GM21737 (cell line): ENCODE measurements around the gene UNC119.

Experiments
- ATAC-seq: cut with Tn5 transposase; IDR thresholded peaks from one replicate; pipeline ENCODE4 v1.9.1; 2021; ENCODE audit warnings: mild to moderate bottlenecking, moderate library complexity; ENCODE audit not compliant: unreplicated experiment

Gene UNC119

GRCh38 chr17:28545141-28545503, 7.3 kb downstream of the UNC119 start:
- no peak for ATAC-seq

DNA sequence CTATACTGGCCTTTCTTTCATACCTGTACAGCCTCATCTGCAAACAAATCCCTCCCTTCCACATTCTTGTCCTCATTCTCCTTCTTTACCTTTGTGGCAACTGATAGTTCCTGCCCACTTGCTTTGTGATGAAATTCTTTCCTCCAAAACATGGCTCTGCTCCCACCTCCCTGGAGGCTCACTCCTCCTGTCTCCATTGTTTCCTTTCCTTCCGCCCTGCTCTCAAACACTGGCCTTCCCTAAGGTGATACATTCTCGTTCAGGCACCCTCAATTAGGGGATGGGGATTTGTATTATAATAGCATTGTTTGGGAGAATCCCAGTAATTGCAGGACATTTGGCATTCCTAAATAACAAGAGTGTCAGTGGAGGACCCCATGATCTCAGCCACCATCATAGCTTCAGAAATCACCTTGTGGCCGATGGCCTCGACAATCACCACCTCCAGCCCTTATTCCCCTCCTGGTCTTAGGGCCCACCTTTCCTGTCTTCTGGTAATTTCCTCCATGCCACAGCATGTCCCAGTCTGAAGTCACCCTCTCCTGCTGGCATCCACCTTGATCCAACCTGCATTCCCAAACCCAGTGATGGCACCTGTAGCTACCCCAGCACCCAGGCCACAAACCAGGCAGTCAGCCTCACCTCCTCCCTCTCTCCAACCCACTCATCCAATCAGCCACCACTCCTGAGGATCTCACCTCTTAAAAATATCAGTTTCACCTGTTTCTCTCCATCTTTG, 7.9 kb downstream of the UNC119 start:
- no peak for ATAC-seq

DNA sequence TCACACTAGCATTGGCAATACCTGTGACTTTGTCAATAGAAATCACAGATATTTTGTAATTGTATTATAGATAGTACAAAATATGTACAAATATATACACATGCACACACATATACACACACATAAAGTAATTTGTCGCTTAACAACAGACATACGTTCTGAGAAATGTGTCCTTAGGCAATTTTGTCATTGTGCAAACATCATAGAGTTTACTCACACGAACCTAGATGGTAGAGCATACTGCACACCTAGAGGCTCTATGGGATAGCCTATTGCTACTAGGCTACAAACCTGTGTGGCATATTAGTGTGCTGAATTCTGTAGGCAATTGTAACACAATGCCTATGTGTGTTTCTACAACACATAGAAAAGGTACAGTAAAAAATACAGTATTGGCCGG, 11.0 kb downstream of the UNC119 start:
- no peak for ATAC-seq

DNA sequence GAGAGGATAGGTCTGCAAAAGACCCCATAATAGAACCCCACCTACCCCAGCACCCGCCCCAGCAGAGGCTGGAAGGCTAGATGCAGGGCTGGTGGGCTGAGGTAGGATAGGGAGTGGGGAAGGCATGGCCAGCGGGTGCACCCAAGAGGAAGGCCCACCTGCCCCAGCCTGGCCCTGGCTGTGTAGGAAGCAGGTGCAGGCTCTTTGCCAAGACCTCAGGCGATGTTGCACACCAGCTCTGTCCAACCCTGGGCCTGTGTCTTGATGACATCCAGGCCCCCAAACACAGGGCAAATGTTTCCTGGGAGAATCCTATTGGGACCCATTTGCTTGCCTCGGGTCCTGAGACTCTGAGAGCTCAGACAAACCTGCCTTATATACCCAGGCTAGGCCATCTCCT, 12.2 kb downstream of the UNC119 start:
- ATAC-seq: no peak

GRCh38 chr17:28538296-28538895, 14.0 kb downstream of the UNC119 start:
- ATAC-seq: no peak

- ATAC-seq: no peak
These were observed 15.2 kb downstream of the UNC119 start for GRCh38 chr17:28537219-28537610.

DNA sequence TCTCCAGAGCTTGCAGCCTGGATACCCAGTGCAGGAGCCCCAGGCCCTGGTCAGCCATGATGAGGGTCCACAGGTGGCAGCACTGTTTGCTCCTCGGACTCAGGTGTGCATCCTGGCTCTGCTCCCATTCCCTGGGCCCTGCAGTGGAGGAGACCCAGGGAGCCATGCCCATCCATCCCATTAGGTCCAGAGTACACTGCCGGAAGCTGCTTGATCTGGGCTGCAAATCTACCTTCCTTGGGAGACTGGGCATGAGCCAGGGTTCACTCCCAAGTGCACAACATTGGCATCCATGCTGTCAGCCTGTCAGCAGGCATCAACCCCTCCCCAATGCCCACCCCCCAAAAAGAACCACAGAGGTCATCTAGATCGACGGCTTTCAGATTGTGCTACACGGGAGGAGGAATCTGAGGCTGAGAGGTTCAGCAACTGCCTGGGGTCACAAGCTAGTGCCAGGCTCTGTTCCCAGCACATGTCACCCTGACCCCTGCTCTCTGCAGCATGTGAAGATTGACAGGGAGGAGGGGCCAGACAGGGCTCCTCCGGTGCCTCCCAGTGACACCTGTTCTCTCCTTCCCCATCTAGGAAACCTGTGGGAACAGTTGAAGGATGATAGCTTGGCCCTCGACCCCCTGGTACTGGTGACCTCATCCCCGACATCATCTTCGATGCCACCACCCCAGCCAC, 15.7 kb downstream of the UNC119 start:
- ATAC-seq: no peak

GRCh38 chr17:28534740-28535375, 17.6 kb downstream of the UNC119 start:
- no peak for ATAC-seq

DNA sequence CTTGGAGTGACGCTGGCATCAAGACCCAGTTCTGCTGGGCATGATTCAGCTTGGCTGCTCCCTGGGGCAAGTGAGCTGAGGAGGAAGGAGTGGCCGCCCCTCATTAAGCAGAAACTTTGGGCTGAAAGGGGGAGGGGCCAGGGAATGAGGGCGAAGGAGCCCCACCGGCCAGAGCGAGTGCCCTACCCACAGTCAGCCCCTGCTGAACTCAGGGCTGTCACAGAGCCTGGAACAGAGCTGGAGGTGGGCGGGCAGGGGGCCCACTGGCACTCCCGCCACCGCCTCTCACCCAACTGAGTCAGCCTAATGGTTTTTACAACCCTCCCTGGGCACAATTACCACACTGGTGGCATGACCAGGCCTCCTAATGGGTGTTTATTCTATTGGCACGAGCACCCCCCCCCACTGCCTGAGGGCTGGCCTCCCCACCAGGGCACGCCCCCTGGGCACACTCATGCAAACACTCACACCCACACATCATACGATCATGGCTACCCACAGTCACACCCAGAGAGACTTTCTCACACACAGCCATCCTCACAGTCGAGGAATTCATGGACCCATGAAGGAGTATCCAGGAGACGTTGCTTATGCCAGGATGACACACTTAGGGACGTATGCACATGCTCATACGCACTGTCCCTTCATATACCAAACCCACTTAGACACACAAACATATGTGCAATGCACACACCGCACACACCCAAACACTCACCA, 19.2 kb downstream of the UNC119 start:
- ATAC-seq: no peak

DNA sequence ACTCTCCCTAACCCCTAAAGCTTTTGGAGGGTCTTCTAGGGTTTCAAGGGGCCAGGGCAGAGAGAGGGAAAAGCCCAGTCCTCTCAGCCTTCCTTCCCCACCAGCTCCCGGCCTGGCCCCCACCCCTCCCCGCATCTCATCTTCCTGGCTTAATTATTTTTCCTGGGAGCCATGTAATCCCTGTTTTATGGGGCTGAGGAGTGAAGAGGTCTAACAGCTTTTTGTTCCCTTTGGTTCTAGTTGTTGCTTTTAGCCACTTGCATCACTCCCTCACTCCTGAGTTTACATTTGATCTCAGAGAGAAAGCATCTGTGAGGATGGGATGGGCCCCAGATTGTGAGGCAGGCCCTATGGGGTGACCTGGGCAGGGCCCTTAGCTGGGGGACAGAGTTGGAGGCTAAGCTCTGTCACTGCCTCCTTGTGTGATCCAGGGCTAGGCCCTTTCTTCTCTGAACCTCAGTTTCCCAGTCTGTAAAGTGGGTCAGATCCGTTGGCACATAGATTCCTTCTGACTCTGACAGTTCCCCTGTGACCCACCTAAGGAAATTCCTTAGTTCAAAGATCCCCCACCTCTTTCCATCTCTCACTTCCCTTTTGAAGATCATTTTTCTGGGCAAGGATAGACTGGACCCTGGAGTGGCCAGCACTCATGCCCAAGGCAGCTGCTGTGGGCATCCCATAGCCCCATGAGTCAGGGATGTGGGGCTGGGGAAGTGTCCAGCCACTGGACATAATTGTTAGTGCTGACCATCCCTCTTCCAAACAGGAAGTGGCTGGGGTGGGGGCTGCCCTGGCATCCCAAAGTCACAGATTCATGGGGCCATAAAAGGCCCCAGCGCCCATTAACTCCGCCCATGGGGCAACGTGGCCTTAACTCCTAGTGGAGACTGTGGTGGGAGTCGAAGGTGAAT, 20.1 kb downstream of the UNC119 start:
- ATAC-seq: no peak

GRCh38 chr17:28530926-28531325, 21.5 kb downstream of the UNC119 start:
- ATAC-seq: no peak

DNA sequence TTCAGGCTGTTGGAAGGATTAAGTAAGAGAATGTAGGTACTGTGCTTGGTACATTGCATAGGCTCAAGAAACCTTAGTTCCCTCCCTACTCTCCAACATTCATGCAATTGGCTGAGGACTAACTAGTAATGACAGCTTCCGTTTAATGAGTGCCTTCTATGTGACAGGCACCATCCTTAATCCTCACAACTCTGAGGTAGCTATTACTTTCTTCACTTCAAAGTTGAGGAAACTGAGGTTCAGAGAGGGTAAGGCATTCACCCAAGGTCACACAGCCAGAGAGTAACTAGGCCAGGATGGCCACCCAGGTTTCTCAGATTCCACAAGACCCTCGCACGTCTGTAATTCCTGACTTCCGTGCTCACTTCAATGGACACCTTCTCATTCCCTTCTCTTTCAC, 22.2 kb downstream of the UNC119 start:
- no peak for ATAC-seq

DNA sequence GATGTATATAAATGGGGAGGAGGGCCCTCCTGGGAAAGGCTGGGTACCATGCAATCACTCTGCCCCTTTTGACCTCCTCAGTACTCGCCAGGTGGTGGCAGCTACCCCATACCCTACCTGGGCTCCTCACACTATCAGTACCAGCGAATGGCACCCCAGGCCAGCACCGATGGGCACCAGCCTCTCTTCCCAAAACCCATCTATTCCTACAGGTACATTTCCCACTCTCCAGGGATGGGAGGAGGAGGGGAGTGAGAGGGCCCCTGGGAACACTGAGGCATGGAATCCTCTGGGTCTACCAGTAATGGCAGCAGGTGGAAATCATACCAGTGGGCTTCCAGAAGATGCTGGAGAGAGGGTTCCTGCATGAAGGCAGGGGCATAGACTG, 23.4 kb downstream of the UNC119 start:
- ATAC-seq: no peak

GRCh38 chr17:28528327-28529012, 24.0 kb downstream of the UNC119 start:
- no peak for ATAC-seq

GRCh38 chr17:28527859-28528258, 24.6 kb downstream of the UNC119 start:
- ATAC-seq: no peak

DNA sequence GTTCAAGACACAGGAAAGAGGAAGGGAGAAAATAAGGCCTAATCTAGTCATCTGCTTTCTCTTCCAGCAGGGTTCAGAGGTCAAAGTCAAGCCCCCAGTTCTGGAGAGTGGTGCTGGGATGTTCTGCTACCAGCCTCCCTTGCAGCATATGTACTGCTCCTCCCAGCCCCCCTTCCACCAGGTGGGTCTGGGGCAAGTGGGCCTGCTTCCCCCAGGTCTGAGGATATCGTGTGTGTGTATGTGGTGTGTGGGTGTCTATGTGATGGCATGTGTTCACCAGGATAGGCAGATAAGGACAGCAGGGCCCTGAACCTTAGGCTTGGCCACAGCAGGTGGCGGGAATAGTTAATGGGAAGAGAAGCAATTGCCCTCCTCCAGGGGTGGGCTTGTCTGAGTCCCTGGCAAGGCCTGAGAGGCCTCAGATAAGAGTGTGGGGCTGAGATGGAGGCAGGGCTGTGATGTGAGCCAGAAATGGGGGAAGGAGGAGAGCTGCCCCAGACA, 25.2 kb downstream of the UNC119 start:
- ATAC-seq: no peak

- no peak for ATAC-seq
These were observed 26.0 kb downstream of the UNC119 start for GRCh38 chr17:28526381-28526780.

DNA sequence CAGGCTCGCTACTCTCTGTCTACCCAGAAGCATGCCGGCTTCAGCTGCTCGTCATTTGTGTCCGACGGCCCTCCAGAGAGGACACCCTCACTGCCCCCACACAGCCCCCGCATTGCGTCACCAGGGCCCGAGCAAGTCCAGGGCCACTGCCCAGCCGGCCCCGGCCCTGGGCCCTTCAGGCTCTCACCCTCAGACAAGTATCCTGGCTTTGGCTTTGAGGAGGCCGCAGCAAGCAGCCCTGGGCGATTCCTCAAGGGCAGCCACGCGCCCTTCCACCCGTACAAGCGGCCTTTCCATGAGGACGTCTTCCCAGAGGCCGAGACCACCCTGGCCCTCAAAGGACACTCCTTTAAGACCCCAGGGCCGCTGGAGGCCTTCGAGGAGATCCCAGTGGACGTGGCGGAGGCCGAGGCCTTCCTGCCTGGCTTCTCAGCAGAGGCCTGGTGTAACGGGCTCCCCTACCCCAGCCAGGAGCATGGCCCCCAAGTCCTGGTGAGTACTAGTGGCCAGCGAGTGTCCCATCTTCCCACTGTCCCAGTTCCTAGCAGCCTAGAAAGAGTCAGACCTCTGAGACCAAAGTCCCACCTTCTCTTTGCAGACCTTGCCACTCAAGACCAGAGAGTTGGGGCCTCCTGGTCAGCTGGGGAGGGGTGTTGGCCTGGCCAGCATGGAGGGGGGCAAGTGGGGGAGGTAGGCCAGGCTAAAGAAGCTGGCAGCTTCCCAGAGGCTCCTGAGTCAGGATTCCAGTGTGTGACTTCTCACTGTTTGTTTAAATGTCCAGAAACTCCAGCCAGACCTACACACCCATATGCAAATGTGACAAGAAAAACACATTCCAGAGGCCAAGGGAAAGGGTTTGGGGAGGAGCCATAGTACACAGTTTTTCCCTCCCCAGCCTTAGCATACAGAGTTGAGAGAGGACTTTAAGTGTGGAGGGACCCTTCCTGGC, 27.7 kb downstream of the UNC119 start:
- no peak for ATAC-seq
